ENCODE measurements around the gene PRKCI.

DNA sequence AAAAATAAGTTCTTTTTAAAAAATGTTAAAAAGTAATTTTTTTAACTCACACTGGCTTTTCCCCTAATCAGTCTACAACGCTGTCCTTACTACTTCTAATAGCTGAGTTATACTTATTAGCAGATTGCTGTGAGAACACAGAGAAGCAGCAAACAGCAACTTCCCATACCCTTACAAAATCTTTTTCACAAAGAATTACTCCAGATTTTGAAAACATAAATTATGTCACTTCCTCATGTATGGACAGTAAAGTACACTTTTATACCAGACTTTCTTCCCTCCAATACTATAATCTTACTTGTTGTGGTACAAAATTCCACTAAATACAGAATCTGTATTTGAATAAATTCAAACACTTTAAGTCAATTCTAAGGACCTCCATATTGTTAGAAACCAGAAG, 42.8 kb upstream of the PRKCI start:
- TF ChIP-seq POLR2AphosphoS5 (IDR thresholded peaks at IDR 0.05), result no peak
- TF ChIP-seq, protein P1, sequence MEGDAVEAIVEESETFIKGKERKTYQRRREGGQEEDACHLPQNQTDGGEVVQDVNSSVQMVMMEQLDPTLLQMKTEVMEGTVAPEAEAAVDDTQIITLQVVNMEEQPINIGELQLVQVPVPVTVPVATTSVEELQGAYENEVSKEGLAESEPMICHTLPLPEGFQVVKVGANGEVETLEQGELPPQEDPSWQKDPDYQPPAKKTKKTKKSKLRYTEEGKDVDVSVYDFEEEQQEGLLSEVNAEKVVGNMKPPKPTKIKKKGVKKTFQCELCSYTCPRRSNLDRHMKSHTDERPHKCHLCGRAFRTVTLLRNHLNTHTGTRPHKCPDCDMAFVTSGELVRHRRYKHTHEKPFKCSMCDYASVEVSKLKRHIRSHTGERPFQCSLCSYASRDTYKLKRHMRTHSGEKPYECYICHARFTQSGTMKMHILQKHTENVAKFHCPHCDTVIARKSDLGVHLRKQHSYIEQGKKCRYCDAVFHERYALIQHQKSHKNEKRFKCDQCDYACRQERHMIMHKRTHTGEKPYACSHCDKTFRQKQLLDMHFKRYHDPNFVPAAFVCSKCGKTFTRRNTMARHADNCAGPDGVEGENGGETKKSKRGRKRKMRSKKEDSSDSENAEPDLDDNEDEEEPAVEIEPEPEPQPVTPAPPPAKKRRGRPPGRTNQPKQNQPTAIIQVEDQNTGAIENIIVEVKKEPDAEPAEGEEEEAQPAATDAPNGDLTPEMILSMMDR (IDR thresholded peaks at IDR 0.05), result no peak

Measured in suprapubic skin (tissue), 3 donors.